ENCODE data around the gene CYSTM1.

CYSTM1 gene

GRCh38 chr5:140246378-140247122 lies 71.6 kb downstream of the CYSTM1 start:
- no peaks in the 10 kb centered on the region for H3K27me3 ChIP-seq (ENCODE audit: insufficient read depth, low read length, poor library complexity)
- peaks cover 38% of the 10 kb centered on the region for H4K20me1 ChIP-seq (ENCODE audit: insufficient read depth, low read length)
- H3K27ac ChIP-seq (ENCODE audit: low read length), result no peak overlapping the region
- H3K4me1 ChIP-seq (ENCODE audit: insufficient read depth, low read length), result peaks cover 3% of the 10 kb centered on the region; the same call in 1 of the 2 replicates
- no peak overlapping the region for H3K9ac ChIP-seq (ENCODE audit: low read depth, low read length)
- H3K79me2 ChIP-seq (ENCODE audit: insufficient read depth, low read length), result peaks cover 19% of the 10 kb centered on the region
- DNase-seq, result no peak
- H3K4me2 ChIP-seq (ENCODE audit: insufficient read depth, low read length), result no peak overlapping the region
- H3K4me3 ChIP-seq (ENCODE audit: low read depth in 1 of 2, low read length in 2 of 2), result no peak overlapping the region
- H3K36me3 ChIP-seq (ENCODE audit: insufficient read depth, low read length), result peaks cover 49% of the 10 kb centered on the region
- no peaks in the 10 kb centered on the region for H3K9me3 ChIP-seq (ENCODE audit: insufficient read depth, low read length, severe bottlenecking)
- TF ChIP-seq CTCF (IDR thresholded peaks at IDR 0.05; ENCODE audit: borderline replicate concordance, extremely low read depth, low read length, poor library complexity, severe bottlenecking) (no peak), EZH2 (IDR thresholded peaks at IDR 0.05; ENCODE audit: borderline replicate concordance, low read depth, low read length, severe bottlenecking) (no peak)
- no peak for ATAC-seq (ENCODE audit: insufficient read depth, low read depth)
- H2AFZ ChIP-seq (ENCODE audit: low read depth, low read length), result no peak overlapping the region

GRCh38 chr5:140248414-140248813 lies 73.4 kb downstream of the CYSTM1 start:
- Histone ChIP-seq H3K4me3 (ENCODE audit: low read depth in 1 of 2, low read length in 2 of 2) (no peak overlapping the region), H3K9me3 (ENCODE audit: insufficient read depth, low read length, severe bottlenecking) (no peaks in the 10 kb centered on the region), H3K4me1 (ENCODE audit: insufficient read depth, low read length) (peaks cover 11% of the 10 kb centered on the region; the same call in 1 of the 2 replicates), H3K27me3 (ENCODE audit: insufficient read depth, low read length, poor library complexity) (no peaks in the 10 kb centered on the region), H3K9ac (ENCODE audit: low read depth, low read length) (no peak overlapping the region), H2AFZ (ENCODE audit: low read depth, low read length) (no peak overlapping the region), H3K36me3 (ENCODE audit: insufficient read depth, low read length) (peaks cover 41% of the 10 kb centered on the region), H4K20me1 (ENCODE audit: insufficient read depth, low read length) (peaks cover 47% of the 10 kb centered on the region), H3K4me2 (ENCODE audit: insufficient read depth, low read length) (no peak overlapping the region), H3K79me2 (ENCODE audit: insufficient read depth, low read length) (peaks cover 33% of the 10 kb centered on the region), H3K27ac (ENCODE audit: low read length) (no peak overlapping the region)
- DNase-seq (no peak), ATAC-seq (ENCODE audit: insufficient read depth, low read depth) (no peak)
- TF ChIP-seq CTCF (IDR thresholded peaks at IDR 0.05; ENCODE audit: borderline replicate concordance, extremely low read depth, low read length, poor library complexity, severe bottlenecking) (no peak), EZH2 (IDR thresholded peaks at IDR 0.05; ENCODE audit: borderline replicate concordance, low read depth, low read length, severe bottlenecking) (no peak)

DNA sequence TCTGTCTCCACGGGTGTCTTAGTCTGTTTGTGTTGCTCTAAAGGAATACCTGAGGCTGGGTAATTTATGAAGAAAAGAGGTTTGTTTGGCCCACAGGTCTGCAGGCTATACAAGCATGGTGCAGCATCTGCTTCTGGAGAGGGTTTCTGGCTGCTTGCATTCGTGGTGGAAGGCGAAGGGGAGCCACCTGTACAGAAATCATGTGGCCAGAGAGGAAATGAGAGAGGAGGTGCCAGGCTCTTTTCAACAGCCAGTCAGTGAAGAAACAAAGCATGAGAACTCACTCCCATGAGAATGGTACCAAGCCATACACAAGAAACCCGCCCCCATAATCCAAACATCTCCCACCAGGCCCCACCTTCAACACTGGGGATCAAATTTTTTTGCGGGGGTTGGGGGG lies 74.5 kb downstream of the CYSTM1 start:
- Histone ChIP-seq H3K4me1 (ENCODE audit: insufficient read depth, low read length) (peaks cover 11% of the 10 kb centered on the region; the same call in 1 of the 2 replicates), H3K36me3 (ENCODE audit: insufficient read depth, low read length) (peaks cover 36% of the 10 kb centered on the region), H3K4me2 (ENCODE audit: insufficient read depth, low read length) (no peak overlapping the region), H3K79me2 (ENCODE audit: insufficient read depth, low read length) (peaks cover 40% of the 10 kb centered on the region), H4K20me1 (ENCODE audit: insufficient read depth, low read length) (peaks cover 54% of the 10 kb centered on the region), H3K4me3 (ENCODE audit: low read depth in 1 of 2, low read length in 2 of 2) (no peak overlapping the region), H3K9me3 (ENCODE audit: insufficient read depth, low read length, severe bottlenecking) (no peaks in the 10 kb centered on the region), H3K27me3 (ENCODE audit: insufficient read depth, low read length, poor library complexity) (no peaks in the 10 kb centered on the region), H2AFZ (ENCODE audit: low read depth, low read length) (no peak overlapping the region), H3K27ac (ENCODE audit: low read length) (no peak overlapping the region), H3K9ac (ENCODE audit: low read depth, low read length) (no peak overlapping the region)
- DNase-seq (no peak), ATAC-seq (ENCODE audit: insufficient read depth, low read depth) (no peak; the same call in 2 of the 3 replicates)
- no peak for TF ChIP-seq CTCF (IDR thresholded peaks at IDR 0.05; ENCODE audit: borderline replicate concordance, extremely low read depth, low read length, poor library complexity, severe bottlenecking)
- no peak for TF ChIP-seq EZH2 (IDR thresholded peaks at IDR 0.05; ENCODE audit: borderline replicate concordance, low read depth, low read length, severe bottlenecking)
